GM18861 (cell line): ENCODE results near the gene HNRNPK.

Experiments used
- ATAC-seq: cut with Tn5 transposase; IDR thresholded peaks from one replicate; pipeline ENCODE4 v1.9.1; 2021; ENCODE audit not compliant: unreplicated experiment

The HNRNPK gene

DNA sequence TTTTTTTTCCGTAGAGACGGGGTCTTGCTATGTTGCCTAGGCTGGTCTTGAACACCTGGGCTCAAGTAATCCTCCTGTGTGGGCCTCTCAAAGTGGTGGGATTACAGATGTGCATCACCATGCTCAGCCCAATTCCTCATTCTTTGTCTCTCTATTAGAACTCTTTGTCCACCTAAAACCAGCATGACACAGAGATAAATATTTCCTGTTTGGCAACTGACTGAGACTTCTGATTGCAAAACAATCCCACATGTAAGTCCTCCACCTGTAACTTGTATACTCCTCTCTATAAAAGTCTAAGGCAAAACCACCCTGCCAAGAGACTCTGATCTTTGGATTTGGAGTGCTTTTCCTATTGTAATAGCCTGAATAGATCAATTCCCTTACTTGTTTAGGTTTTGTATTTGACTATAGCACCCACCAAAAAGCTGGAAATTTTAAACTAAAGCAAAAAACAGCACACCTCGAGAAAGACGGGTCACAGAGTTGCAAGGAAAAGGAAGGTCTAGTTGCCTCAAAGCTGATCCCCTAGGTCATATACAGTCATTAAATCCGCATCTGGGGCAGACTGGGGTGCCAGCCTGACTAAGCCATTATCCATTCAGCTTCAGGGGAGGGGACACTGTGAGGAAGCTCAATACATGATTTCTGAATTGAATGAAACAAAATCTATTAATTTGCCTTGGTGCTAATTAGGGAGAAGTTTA is 45.3 kb downstream of the HNRNPK start:
- ATAC-seq = no peak

DNA sequence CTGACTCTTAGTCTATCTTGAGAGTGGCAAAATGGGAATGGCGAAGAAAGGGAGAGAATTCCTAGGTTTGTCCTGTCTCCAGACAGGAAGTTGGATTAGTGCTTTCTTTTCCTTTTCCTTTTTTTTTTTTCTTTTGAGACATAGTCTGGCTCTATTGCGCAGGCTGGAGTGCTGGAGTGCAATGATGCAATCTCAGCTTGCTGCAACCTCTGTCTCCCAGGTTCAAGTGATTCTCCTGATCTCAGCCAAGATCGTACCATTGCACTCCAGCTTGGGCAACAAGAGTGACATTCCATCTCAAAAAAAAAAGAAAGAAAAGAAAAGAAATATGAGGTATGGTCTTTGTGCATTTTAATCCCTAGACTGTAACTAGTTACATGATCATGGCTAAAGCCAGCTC is 46.2 kb downstream of the HNRNPK start:
- no peak for ATAC-seq

DNA sequence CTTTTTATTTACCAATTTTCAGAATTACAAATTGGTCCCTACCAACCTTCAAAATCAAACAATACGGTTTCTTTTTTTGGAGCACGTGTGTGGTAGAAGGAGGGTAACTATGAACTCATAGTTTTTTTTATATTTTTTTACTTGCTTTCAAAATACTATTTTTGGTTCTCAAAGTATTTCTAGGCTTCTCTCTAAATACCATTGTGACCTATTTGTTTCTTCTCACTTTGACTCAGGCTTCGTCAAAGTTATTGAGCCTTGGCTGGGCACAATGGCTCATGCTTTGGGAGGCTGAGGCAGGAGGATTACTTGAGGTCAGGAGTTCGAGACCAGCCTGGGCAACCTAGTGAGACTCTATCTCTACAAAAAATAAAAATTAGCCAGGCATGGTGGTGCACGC is 47.2 kb downstream of the HNRNPK start:
- no peak for ATAC-seq

DNA sequence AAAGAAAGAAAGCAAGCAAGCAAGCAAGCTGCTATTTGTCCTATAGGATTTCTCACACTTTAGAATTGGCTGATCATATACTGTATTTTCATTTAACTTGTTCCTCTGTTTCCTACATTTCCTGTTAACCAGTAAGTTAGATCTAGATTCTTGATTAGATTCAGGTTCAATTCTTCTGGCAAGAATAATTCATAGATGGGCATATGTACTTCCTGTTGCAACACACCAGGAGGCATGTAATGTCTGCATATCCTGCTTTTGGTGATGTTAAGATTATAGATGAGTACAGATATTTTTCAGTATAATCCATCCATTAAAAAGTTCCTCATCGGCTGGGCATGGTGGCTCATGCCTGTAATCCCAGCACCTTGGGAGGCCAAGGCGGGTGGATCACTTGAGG is 48.0 kb downstream of the HNRNPK start:
- no peak for ATAC-seq

DNA sequence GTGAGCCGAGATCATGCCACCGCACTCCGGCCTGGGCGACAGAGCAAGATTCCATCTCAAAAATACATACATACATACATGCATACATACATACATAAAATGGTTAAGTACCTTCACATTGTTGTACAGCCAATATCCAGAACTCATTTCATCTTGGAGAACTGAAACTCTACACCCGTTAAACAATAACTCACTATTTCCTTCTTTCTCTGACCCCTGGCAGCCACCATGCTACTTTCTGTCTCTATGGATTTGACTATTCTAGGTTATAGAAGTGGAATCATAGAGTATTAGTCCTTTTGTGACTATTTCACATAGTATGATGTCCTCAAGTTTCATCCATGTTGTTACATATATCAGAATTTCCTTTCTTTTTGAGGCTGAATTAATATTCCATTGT is 49.1 kb downstream of the HNRNPK start:
- ATAC-seq = peak; percentile 44

DNA sequence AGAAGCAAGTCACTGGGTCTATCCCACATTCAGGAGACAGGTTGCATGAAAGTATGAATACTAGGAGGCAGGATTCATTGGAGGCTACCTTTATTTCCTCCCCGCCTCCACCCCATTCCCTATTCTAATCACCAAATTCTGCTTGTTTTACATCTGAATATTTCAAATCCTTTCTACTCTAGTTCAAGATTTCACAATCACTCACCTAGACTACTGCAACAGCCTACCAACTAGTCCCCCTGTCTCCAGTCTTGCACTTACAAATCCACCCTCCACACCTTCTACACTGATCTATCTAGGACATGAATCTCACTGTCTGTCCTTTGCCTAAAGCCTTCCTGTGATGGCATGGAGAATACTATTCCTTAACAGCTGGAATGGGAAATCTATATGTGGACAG is 52.4 kb downstream of the HNRNPK start:
- no peak for ATAC-seq

DNA sequence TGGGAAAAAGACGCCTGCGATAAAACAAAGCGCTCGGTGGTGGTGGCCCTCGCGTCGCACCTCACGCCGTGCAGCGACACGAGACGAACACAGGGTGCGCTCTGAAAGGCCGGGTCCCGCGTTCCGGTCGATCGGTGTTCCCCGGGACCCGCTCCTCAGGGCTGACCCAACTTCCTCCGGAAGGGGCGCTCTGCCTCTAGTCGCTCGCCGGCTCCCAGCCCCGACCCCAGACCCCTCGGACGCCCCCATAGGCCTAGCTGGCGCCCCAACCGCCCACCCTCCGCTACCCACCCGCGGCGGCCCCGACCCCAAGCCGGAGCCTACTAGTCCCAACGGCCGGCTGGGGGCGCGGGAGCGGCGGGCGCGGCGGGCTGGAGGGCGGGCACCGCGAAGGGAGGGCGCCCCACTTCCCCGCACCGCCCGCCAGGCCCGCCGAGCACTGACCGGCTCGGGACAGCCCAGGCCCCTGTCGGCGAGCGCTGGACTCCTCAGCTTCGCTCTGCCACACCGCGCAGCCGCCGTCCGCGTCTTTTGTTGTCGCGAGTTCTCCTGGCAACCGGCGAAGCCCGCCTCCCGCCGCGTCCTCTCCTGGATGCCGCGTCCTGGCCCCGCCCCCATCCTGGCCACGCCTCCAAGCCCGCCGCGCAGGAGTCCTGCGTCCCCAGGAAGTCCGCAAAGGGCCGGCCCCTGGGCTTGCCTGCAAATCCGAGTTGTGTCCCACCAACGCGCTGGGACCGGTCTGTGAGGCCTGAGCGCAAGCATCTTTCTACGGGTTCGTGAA is 58.9 kb downstream of the HNRNPK start, which contains the start of gene KIF27:
KIF27 (minus strand) TSS at position 506 of the 781 bp plus-strand sequence. CDS start 5,841 bp downstream, outside the sequence.
- ATAC-seq = peak; percentile 90

DNA sequence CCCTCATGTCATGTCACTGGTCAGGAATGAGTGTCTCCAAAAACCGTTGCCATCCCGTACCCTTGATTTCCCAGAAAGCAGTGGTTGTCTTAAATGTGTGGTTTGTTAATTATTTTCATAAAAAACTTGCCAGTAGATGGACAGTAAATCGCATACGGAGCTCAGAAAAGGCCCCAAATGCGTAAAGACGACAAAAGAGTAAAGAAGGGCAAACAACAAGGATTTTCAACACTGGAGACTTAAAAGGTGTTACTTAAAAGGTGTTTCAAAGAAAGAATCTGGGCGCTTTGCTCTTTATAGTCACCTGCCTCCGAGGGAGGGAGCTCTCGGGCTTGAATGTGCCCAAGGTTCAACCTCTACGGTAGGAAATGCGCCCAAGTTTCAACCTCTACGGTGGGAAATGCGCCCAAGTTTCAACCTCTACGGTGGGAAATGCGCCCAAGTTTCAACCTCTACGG is 59.5 kb downstream of the HNRNPK start:
- peak; percentile 21 for ATAC-seq

DNA sequence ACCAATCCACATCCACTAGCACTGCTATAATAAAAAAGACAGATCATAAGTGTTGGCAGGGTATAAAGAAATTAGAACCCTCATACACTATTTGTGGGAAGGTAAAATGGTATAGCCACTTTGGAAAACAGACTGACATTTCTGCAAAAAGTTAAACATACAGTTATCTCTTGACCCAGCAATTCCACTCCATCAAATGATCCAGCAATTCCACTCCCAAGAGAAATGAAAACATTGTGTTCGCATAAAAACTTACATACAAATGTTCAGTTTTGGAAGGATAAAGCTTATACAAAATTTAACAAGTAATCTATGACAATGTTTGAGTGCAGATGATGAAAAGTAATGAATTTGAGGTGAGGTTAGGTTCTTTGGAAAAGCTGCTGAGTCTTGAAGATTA is 60.9 kb downstream of the HNRNPK start:
- no peak for ATAC-seq
